Measurements from ENCODE around the gene TMPRSS11F.

TMPRSS11F gene

DNA sequence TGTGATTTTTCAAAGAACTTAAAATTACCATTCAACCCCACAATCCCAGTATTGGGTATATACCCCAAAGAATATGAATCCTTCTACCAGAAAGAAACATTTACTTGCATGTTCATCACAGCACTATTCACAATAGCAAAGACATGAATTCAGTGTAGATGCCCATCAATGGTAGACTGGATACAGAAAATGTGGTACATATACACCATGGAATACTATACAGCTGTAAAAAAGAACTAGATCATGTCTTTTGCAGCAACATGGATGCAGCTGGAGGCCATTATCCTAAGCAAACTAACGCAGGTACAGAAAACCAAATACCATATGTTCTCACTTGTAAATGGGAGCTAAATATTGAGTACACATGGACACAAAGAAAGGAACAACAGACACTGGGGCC, 34.1 kb upstream of the TMPRSS11F start:
- no peak for DNase-seq (ENCODE audit: low spot score)
- TF ChIP-seq, protein P1, sequence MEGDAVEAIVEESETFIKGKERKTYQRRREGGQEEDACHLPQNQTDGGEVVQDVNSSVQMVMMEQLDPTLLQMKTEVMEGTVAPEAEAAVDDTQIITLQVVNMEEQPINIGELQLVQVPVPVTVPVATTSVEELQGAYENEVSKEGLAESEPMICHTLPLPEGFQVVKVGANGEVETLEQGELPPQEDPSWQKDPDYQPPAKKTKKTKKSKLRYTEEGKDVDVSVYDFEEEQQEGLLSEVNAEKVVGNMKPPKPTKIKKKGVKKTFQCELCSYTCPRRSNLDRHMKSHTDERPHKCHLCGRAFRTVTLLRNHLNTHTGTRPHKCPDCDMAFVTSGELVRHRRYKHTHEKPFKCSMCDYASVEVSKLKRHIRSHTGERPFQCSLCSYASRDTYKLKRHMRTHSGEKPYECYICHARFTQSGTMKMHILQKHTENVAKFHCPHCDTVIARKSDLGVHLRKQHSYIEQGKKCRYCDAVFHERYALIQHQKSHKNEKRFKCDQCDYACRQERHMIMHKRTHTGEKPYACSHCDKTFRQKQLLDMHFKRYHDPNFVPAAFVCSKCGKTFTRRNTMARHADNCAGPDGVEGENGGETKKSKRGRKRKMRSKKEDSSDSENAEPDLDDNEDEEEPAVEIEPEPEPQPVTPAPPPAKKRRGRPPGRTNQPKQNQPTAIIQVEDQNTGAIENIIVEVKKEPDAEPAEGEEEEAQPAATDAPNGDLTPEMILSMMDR (IDR thresholded peaks at IDR 0.05; ENCODE audit: extremely low read depth, missing control alignments): no peak

DNA sequence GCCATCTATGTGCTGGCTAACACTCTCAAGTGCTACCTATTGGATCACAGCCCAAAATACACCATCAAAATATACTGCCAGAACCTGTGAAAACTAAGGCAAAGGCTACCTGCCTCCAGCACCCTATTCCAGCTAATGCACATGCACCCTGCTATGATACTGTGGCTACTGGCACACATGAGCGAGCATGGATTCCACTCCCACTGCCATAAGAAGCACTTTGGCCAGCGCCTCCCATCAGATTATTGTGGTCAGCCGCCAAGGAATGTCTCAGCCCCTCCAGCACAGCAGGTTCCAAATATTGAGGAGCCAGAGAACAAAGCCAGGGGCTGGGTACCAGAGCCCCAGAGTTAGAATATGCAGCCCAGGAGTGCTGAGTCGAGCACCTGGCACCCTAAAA, 32.5 kb upstream of the TMPRSS11F start:
- TF ChIP-seq, protein P1 (IDR thresholded peaks at IDR 0.05; ENCODE audit: extremely low read depth, missing control alignments): no peak
- DNase-seq (ENCODE audit: low spot score): no peak

DNA sequence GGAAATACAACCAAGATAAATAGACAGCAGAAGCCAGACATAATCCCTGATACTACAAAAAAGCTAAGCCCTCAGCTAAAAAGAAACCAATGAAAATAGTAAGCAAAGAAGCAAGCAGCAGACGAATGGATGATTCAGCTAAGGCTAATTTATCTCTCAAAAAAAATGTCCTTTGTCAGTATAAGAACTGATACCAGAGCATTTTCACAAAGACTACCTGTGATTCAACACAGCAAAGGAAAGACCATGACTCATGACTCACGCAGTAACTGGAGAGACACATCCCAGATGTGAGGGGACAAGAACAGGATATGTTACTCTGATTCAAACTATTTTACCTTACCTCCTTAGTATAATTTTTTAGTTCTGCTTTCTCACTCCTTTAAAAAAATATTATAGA, 22.7 kb upstream of the TMPRSS11F start:
- TF ChIP-seq, protein P1 (IDR thresholded peaks at IDR 0.05; ENCODE audit: extremely low read depth, missing control alignments): no peak
- no peak for DNase-seq (ENCODE audit: low spot score)

DNA sequence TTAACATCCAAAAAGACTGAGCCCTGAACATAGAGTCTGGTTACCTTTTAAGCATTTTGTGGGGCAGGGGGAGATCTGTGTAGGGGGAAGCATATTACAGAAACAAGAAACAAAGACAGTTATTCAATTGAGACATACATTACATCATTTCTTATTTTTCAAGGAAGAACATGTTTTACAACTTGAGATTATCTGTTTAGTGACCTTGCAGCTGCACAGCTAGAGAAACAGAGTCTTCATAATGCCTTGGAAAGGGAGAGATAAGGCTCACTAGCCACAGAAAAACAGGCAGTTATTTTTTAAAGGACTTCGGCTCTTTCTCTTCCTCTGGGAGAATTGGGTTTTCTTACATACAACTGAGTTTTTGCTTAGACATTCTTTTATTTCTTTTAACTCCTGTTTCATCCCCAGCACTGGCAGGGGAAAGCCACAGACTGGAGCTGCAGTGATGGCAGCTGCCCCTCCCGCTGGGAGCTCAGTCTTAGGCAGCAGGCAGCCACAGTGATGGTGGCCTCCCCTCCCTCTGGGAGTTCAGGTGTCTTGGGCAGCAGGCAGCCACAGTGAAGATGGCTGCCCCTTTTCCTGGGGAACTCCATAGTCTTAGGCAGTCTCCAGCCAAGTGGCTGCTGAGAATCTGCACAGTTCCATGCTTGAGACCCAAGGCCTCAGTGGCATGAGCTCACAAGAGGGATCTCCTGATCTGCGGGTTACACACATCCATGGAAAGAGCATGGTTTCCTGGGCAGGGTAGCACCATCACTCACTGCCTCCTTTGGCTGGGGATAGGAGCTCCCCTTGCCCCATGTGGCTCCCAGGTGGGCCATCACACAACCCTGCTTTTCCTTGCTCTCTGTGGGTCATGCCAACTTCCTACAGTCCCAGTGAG, 19.4 kb upstream of the TMPRSS11F start:
- DNase-seq (ENCODE audit: low spot score): no peak
- TF ChIP-seq, protein P1 (IDR thresholded peaks at IDR 0.05; ENCODE audit: extremely low read depth, missing control alignments): no peak

DNA sequence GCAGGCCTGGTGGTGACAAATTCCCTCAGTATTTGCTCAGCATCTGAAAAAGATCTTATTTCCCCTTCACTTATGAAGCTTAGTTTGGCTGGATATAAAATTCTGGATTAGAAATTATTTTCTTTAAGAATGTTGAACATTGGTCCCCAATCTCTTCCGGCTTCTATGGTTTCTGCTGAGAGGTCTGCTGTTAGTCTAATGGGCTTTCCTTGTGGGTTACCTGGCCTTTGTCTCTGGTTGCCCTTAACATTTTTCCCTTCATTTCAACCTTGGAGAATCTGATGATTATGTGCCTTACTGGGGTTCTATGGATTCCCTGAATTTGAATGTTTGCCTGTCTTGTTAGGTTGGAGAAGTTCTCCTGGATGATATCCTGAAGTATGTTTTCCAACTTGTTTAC, 17.4 kb upstream of the TMPRSS11F start:
- DNase-seq (ENCODE audit: low spot score): no peak
- TF ChIP-seq, protein P1 (IDR thresholded peaks at IDR 0.05; ENCODE audit: extremely low read depth, missing control alignments): no peak

DNA sequence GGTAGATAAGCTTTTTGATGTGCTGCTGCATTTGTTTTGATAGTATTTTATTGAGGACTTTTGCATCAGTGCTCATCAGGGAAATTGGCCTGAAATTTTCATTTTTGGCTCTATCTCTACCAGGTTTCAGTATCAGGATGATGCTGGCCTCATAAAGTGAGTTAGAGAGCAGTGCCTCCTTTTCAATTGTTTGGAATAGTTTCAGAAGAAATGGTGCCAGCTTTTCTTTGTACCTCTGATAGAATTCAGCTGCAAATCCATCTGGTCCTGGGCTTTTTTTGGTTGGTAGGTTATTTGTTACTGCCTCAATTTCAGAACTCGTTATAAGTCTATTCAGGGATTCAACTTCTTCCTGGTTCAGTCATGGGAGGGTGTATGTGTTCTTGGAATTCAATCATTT, 15.6 kb upstream of the TMPRSS11F start:
- TF ChIP-seq, protein P1 (IDR thresholded peaks at IDR 0.05; ENCODE audit: extremely low read depth, missing control alignments): no peak
- DNase-seq (ENCODE audit: low spot score): no peak

DNA sequence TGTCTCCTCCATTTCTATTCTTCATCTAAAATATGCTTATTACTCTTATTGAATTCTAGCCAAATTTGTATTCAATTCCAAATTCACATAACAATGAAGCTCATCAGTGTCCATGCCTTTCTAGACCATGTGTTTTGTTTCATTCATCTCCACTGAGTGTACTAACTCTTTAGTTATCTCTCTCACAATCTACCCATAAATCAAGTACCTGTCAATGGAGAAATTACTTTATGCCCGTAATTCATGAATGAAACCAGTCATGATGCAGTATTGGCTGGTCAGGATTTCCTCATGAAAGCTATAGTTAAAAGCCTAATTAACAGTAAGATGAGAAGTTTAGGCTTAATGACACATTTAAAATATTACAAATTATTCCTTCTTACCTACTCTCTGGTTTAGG, 12.2 kb upstream of the TMPRSS11F start:
- TF ChIP-seq, protein P1 (IDR thresholded peaks at IDR 0.05; ENCODE audit: extremely low read depth, missing control alignments): no peak
- no peak for DNase-seq (ENCODE audit: low spot score)

Data from GM20000 (cell line).